SK-N-SH treated with all-trans-retinoic acid at 6 μM for 48 hours (cell line): ENCODE data around the gene RAMP1.
A peak's percentile ranks its signal among the peaks of the same experiment; 100 is the strongest.

Source experiments
- ATAC-seq: fragments of 200-7000 bp; cut with Tn5 transposase; 3 replicates; pipeline ENCODE4 v1.9.1; 2020; ENCODE audit warnings: mild to moderate bottlenecking, moderate library complexity
- ARNTL ChIP-seq: fragments of 450-650 bp; formaldehyde crosslinking; IDR thresholded peaks from 2 replicates; pipeline ENCODE4 v1.5.0; 2020; ENCODE audit warnings: low read depth, mild to moderate bottlenecking, moderate library complexity, borderline replicate concordance
- BACH2 ChIP-seq: fragments of 250-450 bp; sonication (Bioruptor Pico); IDR thresholded peaks from 2 replicates; pipeline ENCODE4 v1.9.0; 2021; ENCODE audit warnings: mild to moderate bottlenecking, borderline replicate concordance
- ESRRG ChIP-seq: fragments of 250-450 bp; sonication (Bioruptor Pico); IDR thresholded peaks from 2 replicates; pipeline ENCODE4 v1.6.1; 2021; ENCODE audit warnings: mild to moderate bottlenecking
- GLIS3 ChIP-seq: fragments of 250-450 bp; sonication (Bioruptor Pico); IDR thresholded peaks from 2 replicates; pipeline ENCODE4 v1.5.0; 2020; ENCODE audit warnings: mild to moderate bottlenecking, moderate library complexity
- ISL1 ChIP-seq: fragments of 250-450 bp; sonication (Bioruptor Pico); IDR thresholded peaks from 2 replicates; pipeline ENCODE4 v2.1.2; 2022; ENCODE audit warnings: mild to moderate bottlenecking, moderate library complexity
- OSR1 ChIP-seq: fragments of 250-450 bp; sonication (Bioruptor Pico); IDR thresholded peaks from 2 replicates; pipeline ENCODE4 v1.8.0; 2022; ENCODE audit warnings: moderate library complexity, mild to moderate bottlenecking, inconsistent platforms
- PATZ1 ChIP-seq: fragments of 250-450 bp; sonication (Bioruptor Pico); IDR thresholded peaks from 2 replicates; pipeline ENCODE4 v1.8.0; 2020; ENCODE audit warnings: mild to moderate bottlenecking, moderate library complexity, borderline replicate concordance
- POU6F1 ChIP-seq: fragments of 250-450 bp; sonication (Bioruptor Pico); IDR thresholded peaks from 2 replicates; pipeline ENCODE4 v1.8.0; 2021; ENCODE audit warnings: low read depth, mild to moderate bottlenecking, moderate library complexity, borderline replicate concordance
- PPARA ChIP-seq: fragments of 250-450 bp; sonication (Bioruptor Pico); IDR thresholded peaks from 2 replicates; pipeline ENCODE4 v1.5.0; 2020; ENCODE audit warnings: mild to moderate bottlenecking, borderline replicate concordance
- TOX ChIP-seq: fragments of 250-450 bp; sonication (Bioruptor Pico); IDR thresholded peaks from 2 replicates; pipeline ENCODE4 v1.8.0; 2021; ENCODE audit warnings: mild to moderate bottlenecking, moderate library complexity, borderline replicate concordance
- ZFP30 ChIP-seq: fragments of 450-650 bp; formaldehyde crosslinking; IDR thresholded peaks from 2 replicates; pipeline ENCODE4 v1.5.0; 2022; ENCODE audit warnings: mild to moderate bottlenecking, moderate library complexity
- ZNF70 ChIP-seq: fragments of 450-650 bp; formaldehyde crosslinking; IDR thresholded peaks from 2 replicates; pipeline ENCODE4 v1.5.0; 2020; ENCODE audit warnings: mild to moderate bottlenecking, moderate library complexity
- TF ChIP-seq, protein P1 (sequence below): fragments of 250-450 bp; sonication (Bioruptor Pico); IDR thresholded peaks from 2 replicates; pipeline ENCODE4 v1.5.0; 2020; ENCODE audit warnings: mild to moderate bottlenecking, moderate library complexity

RAMP1 gene

DNA sequence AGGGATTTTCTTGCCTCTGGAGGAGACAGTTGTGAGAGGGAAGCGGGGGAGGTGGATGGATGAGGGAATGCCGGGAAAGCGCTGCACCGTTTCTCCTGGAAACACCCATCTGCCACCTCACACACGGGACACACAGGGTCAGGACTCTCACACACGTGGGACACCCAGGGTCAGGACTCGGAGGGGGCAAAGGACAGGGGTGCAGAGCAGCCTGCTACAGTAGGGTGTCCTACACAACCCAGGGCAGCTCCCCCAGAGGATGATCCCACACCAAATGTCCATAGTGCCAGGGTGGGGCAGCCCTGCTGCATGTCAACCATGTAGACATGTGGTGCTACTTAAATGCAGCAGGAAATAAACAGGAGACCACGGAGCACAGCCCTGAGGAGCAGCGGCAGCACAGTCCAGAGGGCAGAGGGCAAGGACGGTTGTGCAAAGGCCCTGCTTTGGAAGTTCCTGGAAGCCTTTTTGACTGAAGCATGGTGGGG lies 5.1 kb downstream of the RAMP1 start:
- no peak; the same call in 2 of the 3 replicates for ATAC-seq
- TF ChIP-seq PPARA (CRISPR knock-in tag): no peak
- TF ChIP-seq PATZ1 (CRISPR knock-in tag): no peak
- no peak for TF ChIP-seq POU6F1
- TF ChIP-seq ZNF70: no peak
- no peak for TF ChIP-seq ESRRG (CRISPR knock-in tag)
- TF ChIP-seq TOX (CRISPR knock-in tag): no peak
- TF ChIP-seq, all 23 proteins: peak for 0

DNA sequence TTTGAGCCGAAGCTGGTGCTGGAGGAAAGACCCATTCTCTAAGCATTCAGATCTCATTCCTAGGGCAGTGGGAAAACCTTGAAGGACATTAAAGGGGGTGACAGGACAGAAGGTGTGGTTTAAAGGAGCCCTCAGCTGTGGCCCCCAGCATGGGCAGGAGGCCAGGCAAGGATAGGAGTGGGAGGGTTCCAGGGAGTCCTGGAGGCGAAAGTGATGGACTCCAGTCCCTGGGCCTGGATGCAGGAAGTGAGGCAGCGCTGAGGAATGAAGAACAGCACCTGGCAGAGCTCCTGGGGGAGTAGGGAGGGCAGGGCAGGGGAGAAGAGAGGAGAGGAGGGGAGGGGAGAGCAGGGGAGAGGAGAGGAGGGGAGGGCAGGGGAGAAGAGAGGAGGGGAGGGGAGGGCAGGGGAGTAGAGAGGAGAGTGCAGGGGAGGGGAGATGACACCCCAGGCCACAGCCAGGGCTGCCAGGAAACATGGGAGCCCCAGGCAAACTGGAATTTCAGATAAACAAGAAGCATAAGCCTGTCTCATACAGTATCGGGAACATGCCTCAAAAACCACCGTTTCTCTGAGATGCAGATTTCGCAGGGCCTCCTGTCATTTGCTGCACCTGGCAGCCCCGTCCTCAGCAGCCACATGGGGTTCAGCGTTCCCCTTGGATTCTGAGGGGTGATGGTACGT lies 5.7 kb downstream of the RAMP1 start:
- peak; percentile 56 for ATAC-seq
- TF ChIP-seq OSR1 (no peak), ISL1 (CRISPR knock-in tag) (no peak), PPARA (CRISPR knock-in tag) (no peak), ZNF70 (no peak), TOX (CRISPR knock-in tag) (no peak), ARNTL (CRISPR knock-in tag) (no peak), GLIS3 (CRISPR knock-in tag) (no peak), PATZ1 (CRISPR knock-in tag) (no peak), POU6F1 (no peak), BACH2 (CRISPR knock-in tag) (no peak)
- TF ChIP-seq, protein P1, sequence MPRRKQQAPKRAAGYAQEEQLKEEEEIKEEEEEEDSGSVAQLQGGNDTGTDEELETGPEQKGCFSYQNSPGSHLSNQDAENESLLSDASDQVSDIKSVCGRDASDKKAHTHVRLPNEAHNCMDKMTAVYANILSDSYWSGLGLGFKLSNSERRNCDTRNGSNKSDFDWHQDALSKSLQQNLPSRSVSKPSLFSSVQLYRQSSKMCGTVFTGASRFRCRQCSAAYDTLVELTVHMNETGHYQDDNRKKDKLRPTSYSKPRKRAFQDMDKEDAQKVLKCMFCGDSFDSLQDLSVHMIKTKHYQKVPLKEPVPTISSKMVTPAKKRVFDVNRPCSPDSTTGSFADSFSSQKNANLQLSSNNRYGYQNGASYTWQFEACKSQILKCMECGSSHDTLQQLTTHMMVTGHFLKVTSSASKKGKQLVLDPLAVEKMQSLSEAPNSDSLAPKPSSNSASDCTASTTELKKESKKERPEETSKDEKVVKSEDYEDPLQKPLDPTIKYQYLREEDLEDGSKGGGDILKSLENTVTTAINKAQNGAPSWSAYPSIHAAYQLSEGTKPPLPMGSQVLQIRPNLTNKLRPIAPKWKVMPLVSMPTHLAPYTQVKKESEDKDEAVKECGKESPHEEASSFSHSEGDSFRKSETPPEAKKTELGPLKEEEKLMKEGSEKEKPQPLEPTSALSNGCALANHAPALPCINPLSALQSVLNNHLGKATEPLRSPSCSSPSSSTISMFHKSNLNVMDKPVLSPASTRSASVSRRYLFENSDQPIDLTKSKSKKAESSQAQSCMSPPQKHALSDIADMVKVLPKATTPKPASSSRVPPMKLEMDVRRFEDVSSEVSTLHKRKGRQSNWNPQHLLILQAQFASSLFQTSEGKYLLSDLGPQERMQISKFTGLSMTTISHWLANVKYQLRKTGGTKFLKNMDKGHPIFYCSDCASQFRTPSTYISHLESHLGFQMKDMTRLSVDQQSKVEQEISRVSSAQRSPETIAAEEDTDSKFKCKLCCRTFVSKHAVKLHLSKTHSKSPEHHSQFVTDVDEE (CRISPR knock-in tag): no peak

DNA sequence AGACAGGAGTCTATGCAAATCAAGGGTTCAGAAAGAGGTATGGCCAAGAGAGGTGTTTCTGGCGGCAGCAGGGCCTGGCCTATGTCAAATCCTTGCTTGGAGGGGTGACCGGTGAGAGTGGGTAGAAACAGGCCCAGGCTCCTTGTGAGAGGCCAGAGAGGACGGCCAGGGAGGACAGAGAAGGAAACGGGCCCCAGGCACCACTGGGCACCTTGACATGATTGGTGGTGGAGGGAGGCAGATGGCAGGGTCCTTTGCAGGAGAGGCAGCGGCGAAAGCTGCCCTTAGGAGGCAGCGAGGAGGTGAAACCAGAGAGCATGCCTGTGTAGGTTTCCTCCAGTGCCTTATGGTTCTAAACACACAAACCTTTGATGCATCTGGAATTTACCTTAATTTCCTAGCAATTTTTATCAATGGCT lies 6.2 kb downstream of the RAMP1 start:
- no peak for TF ChIP-seq GLIS3 (CRISPR knock-in tag)
- TF ChIP-seq ZFP30 (CRISPR knock-in tag): no peak
- TF ChIP-seq OSR1: no peak
- TF ChIP-seq ZNF70: peak; percentile 85
- peak; percentile 68 for ATAC-seq

GRCh38 chr2:237866101-237866621 lies 6.7 kb downstream of the RAMP1 start:
- peak; percentile 35; the same call in 1 of the 2 replicates for TF ChIP-seq ZFP30 (CRISPR knock-in tag)
- TF ChIP-seq, protein P1 (CRISPR knock-in tag): no peak
- peak; percentile 71 for ATAC-seq
